Left ventricle myocardium inferior (tissue), 1 donor: Measurements from ENCODE around the gene EIF4G2. TPM values are rescaled to one million over a fixed set of nuclear protein-coding genes. Genes with fewer than 3 reads are reported as not detected.

Experiments used
- DNase-seq: peaks from one replicate; pipeline ENCODE4 v3.0.0-alpha.2; 2020
- H3K27ac ChIP-seq: fragments of 200-600 bp; replicated peaks from 2 replicates; pipeline ENCODE4 v1.8.0; 2021
- H3K27me3 ChIP-seq: fragments of 200-600 bp; 2 replicates; pipeline ENCODE4 v1.8.0; 2021; ENCODE audit warnings: low read depth
- H3K36me3 ChIP-seq: fragments of 200-600 bp; 2 replicates; pipeline ENCODE4 v1.8.0; 2021
- H3K4me1 ChIP-seq: fragments of 200-600 bp; 2 replicates; pipeline ENCODE4 v1.8.0; 2021
- H3K4me3 ChIP-seq: fragments of 200-600 bp; 2 replicates; pipeline ENCODE4 v1.8.0; 2021; ENCODE audit warnings: mild to moderate bottlenecking, moderate library complexity
- H3K9me3 ChIP-seq: fragments of 200-600 bp; replicated peaks from 2 replicates; pipeline ENCODE4 v1.8.0; 2021
- intact Hi-C: fragments of 100-400 bp; cut with micrococcal nuclease; formaldehyde crosslinking; loops from one replicate; pipeline ENCODE4 v1.11.0; 2022
- total RNA-seq: library from RNA; stranded (reverse); fragmentation: NEBNext Ultra II Directional; extraction: Animal tissue kit (Norgen Biotek cat#: 25700); gene quantifications from one replicate; pipeline ENCODE4 v1.2.1, GENCODE V29; 2021
- TF ChIP-seq, protein P1 (sequence below): fragments of 200-600 bp; IDR thresholded peaks from 2 replicates; pipeline ENCODE4 v1.8.0; 2021; ENCODE audit warnings: antibody characterized with exemption, mild to moderate bottlenecking, borderline replicate concordance
- donor health status: DM: no; HTN: yes; CAD: no; lungs with severe emphysema.

Gene EIF4G2
- total RNA-seq, 1 donor from 2014 or later, result 760 TPM

DNA sequence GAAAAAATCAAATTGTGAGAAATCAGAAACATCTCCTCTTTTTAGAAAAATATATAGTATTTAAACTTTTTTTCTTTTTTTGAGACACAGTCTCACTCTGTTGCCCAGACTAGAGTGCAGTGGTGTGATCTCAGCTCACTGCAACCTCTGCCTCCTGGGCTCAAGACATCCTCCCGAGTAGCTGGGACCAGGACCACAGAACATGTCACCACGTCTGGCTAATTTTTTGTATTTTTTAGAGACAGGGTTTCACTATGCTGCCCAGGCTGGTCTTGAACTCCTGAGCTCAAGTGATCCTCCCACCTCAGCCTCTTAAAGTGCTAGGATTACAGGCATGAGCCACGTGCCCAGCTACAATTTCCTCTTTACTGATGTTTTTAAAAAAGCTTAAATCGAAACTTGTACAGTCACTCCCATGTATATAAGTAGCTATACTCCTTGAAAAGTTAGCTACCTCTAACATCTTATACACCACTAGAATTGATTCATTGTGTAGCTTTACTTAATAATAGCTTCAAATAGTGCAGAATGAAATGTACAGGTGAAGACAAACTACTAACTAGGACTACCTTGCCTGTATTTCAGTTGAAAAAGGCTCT, 10.3 kb downstream of the EIF4G2 start:
- no peak overlapping the region for H3K27ac ChIP-seq

DNA sequence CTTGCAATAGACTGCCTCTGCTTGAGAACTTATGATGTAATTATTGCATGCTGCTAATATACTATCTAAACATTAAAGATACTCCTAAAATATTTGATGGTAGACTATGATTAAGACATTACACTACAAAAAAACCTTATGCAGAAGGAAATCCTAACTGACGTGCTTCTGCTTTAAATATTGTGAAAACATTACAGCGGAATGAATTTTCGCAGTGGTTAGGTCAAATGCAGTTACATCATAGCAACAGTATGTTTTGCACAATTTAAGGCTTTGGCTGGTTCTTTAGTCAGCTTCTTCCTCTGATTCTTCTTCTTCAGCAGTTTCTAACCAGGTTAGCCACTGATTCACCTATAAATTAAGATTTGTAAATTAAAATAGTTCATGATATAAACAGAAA, 11.2 kb downstream of the EIF4G2 start:
- TF ChIP-seq, protein P1, sequence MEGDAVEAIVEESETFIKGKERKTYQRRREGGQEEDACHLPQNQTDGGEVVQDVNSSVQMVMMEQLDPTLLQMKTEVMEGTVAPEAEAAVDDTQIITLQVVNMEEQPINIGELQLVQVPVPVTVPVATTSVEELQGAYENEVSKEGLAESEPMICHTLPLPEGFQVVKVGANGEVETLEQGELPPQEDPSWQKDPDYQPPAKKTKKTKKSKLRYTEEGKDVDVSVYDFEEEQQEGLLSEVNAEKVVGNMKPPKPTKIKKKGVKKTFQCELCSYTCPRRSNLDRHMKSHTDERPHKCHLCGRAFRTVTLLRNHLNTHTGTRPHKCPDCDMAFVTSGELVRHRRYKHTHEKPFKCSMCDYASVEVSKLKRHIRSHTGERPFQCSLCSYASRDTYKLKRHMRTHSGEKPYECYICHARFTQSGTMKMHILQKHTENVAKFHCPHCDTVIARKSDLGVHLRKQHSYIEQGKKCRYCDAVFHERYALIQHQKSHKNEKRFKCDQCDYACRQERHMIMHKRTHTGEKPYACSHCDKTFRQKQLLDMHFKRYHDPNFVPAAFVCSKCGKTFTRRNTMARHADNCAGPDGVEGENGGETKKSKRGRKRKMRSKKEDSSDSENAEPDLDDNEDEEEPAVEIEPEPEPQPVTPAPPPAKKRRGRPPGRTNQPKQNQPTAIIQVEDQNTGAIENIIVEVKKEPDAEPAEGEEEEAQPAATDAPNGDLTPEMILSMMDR, result no peak
- H3K27ac ChIP-seq, result no peak overlapping the region
- no peak overlapping the region for H3K4me3 ChIP-seq
- no peaks in the 10 kb centered on the region for H3K27me3 ChIP-seq
- H3K9me3 ChIP-seq, result no peaks in the 10 kb centered on the region
- peaks cover 52% of the 10 kb centered on the region for H3K4me1 ChIP-seq
- H3K36me3 ChIP-seq, result peaks cover 72% of the 10 kb centered on the region
- no peak for DNase-seq
- intact Hi-C loops, result loop anchor here (10.0 kb wide), 2 partner anchors 107 to 227 kb away; no protein-coding TSS in a partner anchor

More for the DNA sequence above, 10.3 kb downstream of the EIF4G2 start:
- no peak for DNase-seq
- TF ChIP-seq, protein P1, result no peak
- no peak overlapping the region for H3K4me3 ChIP-seq
- peaks cover 81% of the 10 kb centered on the region for H3K36me3 ChIP-seq
- H3K9me3 ChIP-seq, result no peaks in the 10 kb centered on the region
- H3K4me1 ChIP-seq, result peaks cover 55% of the 10 kb centered on the region
- no peaks in the 10 kb centered on the region for H3K27me3 ChIP-seq
- intact Hi-C loops, result loop anchor here (10.0 kb wide), 2 partner anchors 106 to 226 kb away; no protein-coding TSS in a partner anchor

DNA sequence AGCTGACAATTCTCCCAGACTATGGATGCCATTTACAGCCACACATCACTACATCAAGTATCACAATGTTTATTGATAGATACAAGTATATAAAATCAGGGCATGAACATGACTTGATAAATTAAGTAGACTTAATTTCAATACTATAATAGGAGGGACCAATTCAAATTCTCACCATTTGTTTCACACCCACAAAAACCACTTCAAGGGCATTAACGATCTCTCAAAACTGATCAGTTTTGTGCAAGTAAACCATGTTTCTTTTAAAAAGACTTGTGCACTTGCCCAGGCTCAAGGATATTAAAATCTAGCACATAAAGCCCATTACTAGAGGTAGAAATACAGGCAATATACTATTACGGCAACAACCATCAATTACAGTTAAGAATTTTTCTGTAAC, 11.7 kb downstream of the EIF4G2 start:
- Histone ChIP-seq H3K4me3 (no peak overlapping the region), H3K4me1 (peaks cover 50% of the 10 kb centered on the region), H3K27me3 (no peaks in the 10 kb centered on the region), H3K36me3 (peaks cover 67% of the 10 kb centered on the region), H3K9me3 (no peaks in the 10 kb centered on the region), H3K27ac (no peak overlapping the region)
- TF ChIP-seq, protein P1, result no peak
- no peak for DNase-seq
- intact Hi-C loops, result loop anchor here (10.0 kb wide), 2 partner anchors 108 to 228 kb away; no protein-coding TSS in a partner anchor

DNA sequence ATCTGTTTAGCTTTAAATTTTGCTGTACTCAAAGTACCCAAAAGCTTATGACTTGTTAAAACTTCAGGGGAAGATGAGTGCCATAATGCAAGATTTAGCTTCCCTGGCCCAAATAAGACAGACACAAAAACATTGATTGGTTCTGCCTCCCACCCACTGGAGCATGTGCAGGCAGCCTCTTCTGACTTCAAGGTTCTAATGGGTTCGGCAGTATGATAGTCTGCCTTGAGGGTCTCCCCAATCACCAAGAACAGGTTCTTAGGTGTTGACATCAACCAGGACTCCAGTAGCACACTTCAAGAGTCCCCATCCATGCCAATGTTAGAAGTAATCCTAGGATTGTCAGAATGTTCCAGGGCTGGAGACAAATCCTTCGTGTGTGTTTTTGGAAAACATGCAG, 12.5 kb downstream of the EIF4G2 start:
- DNase-seq, result no peak
- intact Hi-C loops, result loop anchor here (10.0 kb wide), 2 partner anchors 109 to 229 kb away; no protein-coding TSS in a partner anchor
- Histone ChIP-seq H3K36me3 (peaks cover 59% of the 10 kb centered on the region), H3K27me3 (no peaks in the 10 kb centered on the region), H3K4me1 (peaks cover 42% of the 10 kb centered on the region), H3K9me3 (no peaks in the 10 kb centered on the region), H3K27ac (no peak overlapping the region), H3K4me3 (no peak overlapping the region)
- TF ChIP-seq, protein P1, result no peak

DNA sequence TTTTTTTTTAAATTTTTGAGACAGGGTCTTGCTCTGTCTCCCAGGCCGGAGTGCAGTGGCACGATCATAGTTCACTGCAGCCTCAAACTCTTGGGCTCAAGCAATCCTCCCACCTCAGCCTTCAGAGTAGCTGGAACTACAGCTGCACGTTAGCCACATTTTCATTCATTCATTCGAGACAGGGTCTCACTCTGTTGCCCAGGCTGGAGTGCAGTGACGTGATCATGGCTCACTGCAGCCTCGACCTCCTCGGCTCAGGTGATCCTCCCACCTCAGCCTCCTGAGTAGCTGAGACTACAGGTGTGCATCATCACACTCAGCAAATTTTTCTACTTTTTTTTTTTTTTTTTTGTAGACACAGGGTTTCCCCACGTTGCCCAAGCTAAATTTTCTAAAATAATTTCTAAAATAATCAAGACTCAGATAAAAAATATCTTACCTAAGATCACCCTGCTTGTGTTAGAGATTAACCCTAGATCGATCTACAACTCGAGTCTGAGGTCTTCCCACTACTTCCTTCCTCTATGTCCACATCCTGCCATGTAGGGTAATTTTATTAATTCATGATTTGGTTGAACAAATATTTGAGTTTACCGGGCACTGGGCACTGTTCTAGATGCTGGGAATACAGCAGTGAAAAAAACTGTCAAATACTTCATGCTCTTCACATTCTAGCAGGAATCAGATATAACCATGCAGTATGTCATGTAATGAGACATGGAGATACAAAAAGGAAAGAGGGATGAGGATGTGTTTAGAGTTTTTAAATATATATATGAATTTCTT, 15.1 kb downstream of the EIF4G2 start:
- Histone ChIP-seq H3K27ac (no peak overlapping the region), H3K9me3 (no peaks in the 10 kb centered on the region), H3K4me3 (no peak overlapping the region), H3K36me3 (peaks cover 34% of the 10 kb centered on the region), H3K27me3 (no peaks in the 10 kb centered on the region), H3K4me1 (peaks cover 18% of the 10 kb centered on the region)
- TF ChIP-seq, protein P1, result no peak
- no peak for DNase-seq
- intact Hi-C loops, result loop anchor here (10.0 kb wide), 2 partner anchors 111 to 231 kb away; no protein-coding TSS in a partner anchor
